ENCODE measurements around the gene BMP3.

BMP3 gene

GRCh38 chr4:81042578-81043365 is 12.3 kb downstream of the BMP3 start:
- no peak for DNase-seq

DNA sequence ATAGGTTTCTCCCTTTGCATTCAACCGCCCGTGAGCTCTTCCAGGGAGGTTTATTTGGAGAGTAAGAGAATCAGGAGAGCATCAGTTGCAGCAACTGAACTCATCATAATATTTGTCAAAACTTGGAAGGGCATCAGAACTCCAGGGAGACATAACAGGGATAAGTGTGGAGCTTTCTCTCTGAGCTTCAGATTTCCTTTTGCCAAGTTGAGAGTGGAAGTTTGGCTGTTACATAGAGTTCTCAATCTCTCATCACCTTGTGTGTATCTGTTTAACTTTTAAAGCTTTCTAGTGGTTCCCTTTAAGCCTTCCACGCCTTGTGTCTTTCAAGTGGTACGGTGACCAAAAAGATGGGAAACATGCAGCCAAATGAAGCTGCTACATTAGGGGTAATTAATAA is 18.8 kb downstream of the BMP3 start:
- DNase-seq, result no peak

- no peak for DNase-seq
Observed at GRCh38 chr4:81049907-81050306, 19.4 kb downstream of the BMP3 start.

DNA sequence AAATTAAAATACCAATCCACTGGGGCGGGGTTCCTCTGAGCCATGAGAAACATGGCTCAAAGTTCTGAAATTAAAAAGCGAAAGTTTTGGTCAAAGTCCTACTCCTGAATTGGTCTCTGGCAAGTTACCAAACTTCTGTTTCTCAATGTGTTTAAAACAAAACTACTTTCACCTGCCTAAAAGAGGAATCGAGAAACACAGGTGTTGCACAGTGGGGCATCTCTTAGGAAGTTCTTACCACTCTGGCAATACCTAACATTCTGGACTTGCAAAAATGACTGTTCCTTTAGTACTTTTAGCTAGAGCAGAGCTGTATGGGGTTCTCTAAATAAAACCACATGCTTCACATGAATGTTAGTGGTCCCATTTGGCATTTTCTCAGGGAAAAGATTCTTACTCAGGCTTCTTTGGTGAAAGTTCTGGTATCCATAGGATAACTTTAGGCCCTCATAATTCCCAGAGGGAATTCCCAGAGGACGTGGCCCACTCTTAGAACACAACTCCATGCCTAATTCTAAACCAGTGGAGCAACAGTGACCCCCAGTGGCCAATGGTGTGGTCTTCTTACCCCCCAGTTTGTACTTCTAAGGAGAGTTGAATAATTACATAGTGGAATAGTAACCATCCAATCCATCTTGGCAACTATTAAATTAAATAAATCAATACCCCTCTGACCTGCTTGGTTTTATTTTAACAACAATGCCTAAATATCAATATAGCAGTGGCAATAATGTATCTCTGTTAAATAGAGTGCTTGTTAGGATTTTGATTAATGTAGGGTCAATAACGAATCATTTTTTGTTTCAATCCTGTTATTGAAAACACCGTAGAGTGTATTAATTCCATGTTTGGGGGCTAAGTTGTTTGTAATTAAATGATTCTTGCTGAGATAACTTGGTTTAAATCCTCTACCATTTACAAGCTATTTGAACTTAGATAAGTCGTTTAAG is 21.9 kb downstream of the BMP3 start:
- DNase-seq, result peak; percentile 32 to 37

DNA sequence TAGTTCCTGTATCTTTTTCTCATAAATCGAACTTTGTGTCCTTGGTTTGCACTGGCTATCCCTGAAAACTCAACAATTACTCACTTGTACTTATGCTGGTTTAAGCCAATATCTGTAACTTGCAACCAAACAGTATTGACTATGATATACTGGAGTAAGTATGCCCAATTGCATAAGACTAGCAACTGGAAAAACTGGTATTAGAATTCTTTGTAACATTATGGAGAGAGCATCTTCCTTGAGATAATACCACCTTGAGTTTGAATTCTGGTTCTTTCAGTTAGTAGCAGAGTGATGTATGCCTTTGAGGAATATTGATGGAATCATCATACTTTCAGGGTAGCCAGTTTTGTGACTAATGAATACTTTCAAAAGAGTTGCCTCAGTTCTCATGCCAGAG is 28.1 kb downstream of the BMP3 start:
- DNase-seq, result no peak

DNA sequence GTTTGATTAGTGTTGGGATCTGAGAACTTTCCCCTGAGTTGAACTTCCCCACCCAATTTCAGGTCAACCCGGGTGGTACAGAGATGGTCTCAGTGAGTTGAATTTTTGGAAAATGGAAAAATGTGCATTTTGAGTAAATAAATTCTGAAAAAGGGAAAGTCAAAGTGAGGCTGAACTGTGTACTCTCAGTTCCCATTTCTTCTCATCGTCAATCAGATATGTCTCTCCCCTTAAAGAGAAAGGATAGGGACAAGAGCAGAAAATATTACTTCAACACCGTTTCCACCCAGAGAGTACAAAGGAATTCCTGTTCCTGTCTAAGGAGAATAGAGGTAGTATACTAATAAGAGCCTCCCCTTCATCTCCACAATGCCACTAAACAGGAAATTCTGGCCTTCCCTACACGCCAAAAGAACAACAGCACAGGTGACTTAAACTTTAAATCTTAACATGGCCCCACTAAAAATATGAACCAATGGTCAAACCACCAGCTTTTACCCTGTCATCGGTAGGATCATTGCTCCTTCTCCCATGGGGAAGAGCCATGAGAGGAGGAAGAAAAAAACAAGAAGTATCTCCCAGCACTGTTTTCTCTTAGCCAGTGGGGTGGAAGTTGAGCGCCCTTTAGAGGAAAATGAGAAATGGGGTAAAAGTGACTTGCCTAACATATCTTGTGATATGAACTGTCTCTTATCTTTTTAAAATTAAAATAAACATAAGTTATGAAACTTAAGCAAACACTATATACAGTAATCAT is 30.3 kb downstream of the BMP3 start:
- no peak for DNase-seq

GRCh38 chr4:81061344-81061730 is 30.8 kb downstream of the BMP3 start:
- DNase-seq, result no peak

GRCh38 chr4:81062001-81062400 is 31.5 kb downstream of the BMP3 start:
- DNase-seq, result no peak

- DNase-seq, result no peak
Observed at GRCh38 chr4:81065446-81065845, 34.9 kb downstream of the BMP3 start.

DNA sequence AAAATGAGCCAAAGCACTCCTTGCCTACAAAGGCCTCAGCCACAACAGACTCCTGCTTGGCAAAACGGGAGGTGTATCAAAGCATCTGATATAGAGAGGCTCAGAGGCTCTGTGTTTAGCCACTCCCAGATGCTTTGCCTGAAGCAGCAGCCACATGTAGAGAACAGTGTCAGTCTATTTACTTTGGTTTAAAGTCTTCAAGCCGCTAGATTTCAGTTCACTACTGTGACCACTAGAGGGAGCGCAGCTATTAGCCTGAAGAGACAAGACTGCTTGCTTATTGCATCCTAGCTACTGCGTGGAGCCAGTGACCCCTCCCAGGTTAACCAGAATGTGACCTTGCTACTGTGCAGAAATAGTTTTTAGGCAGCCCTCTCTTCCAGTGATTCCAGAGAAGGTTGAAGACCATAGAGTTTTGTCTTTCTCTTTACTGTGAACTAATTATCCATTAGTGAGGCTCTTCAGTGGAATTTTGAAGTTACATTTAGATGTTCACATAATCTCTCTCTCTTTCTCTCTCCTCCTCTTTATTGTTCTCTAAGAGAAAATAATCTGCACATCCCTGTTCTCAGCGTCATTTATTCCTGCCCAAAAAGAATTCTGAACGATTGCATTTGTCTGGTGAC is 39.3 kb downstream of the BMP3 start:
- DNase-seq, result peak; percentile 59 to 68

GRCh38 chr4:81071013-81071412 is 40.5 kb downstream of the BMP3 start:
- DNase-seq, result no peak

DNA sequence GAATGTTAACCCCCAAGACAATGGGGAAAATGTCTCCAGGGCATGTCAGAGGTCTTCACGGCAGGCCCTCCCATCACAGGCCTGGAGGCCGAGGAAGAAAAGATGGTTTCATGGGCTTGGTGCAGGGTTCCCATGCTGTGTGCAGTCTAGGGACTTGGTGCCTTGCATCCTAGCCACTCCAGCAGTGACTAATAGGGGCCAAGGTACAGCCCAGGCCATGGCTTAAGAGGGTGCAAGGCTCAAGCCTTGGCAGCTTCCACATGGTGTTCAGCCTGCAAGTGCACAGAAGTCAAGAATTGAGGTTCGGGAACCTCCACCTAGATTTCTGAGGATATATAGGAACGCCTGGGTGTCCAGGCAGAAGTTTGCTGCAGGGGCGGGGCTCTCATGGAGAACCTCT is 50.6 kb downstream of the BMP3 start:
- DNase-seq, result no peak

DNA sequence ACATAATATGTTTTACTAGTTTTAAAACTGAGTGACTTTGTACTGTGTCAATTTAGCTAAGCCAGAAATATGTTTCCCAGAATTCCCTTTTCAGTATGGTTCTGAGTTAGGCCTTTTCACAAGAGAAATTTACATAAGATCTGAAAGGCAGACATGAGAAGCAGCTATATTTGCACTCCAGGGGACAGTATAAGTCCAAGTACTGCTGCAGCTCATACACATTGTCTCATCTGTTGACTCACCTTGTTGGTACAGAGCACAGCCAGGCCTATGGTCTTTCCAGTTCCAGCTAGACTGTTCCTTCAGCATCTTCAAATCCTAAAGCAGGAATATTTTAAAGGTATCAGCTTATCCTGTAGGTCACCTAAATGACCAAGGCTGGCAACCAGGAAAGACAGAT is 53.5 kb downstream of the BMP3 start:
- no peak for DNase-seq

DNA sequence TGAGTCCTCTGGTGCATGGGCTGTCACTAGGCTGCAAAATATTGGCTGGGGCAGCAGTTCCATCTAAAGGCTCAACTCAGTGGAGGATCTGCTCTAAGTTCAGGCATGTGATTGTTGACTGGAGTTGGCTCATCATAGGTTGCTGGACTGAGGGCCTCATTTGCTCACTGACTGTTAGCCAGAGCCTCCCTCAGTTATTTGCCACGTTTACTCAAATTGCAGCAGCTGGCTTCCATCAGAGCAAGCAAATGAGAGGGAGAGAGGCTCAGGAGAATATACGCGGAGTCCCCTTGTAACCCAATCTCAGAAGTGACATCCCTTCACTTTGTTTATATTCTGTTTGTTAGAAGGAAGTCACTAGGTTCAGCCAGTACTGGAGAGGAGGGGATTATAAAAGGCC is 54.1 kb downstream of the BMP3 start:
- DNase-seq, result no peak

DNA sequence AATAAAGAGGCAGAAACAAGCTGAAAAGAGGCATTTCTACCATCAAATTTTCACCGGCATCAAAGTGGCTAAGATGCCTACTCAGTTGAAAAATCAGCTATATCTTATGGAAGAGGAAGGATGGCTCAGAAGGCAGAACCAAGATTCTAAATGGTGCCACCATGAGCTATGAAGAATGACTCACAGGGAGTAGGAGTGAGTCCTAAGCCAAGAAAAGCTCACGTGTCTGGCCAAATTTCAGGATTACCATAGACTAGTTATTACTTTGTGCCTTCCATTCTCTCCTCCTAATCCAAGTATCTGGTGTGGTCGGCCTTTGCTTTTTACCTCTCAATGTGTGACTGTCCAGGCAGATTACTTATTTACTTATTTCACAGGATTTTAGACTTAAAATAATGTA is 54.8 kb downstream of the BMP3 start:
- DNase-seq, result no peak

DNA sequence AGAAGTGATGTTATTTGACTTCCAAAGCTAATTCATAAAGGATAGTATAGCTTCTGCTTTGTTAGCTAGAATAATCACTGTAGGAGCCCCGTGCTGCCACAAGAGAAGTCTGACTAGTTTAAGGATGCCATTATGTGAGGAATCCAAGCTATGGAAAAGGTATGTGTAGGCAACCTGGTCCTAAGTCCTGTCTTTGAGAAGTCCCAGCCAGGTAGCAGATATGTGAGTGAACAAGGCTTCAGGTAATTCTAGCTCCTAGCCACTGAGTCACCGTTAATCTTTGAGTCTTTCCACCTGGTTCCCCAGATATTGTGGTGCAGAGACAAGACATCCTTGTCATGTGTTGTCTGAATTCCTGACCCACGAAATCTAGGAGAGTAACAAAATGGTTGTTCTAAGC is 55.5 kb downstream of the BMP3 start:
- no peak for DNase-seq

- no peak for DNase-seq
Observed at GRCh38 chr4:81093720-81094401, 63.4 kb downstream of the BMP3 start.

- no peak for DNase-seq
Observed at GRCh38 chr4:81095389-81095788, 64.9 kb downstream of the BMP3 start.

DNA sequence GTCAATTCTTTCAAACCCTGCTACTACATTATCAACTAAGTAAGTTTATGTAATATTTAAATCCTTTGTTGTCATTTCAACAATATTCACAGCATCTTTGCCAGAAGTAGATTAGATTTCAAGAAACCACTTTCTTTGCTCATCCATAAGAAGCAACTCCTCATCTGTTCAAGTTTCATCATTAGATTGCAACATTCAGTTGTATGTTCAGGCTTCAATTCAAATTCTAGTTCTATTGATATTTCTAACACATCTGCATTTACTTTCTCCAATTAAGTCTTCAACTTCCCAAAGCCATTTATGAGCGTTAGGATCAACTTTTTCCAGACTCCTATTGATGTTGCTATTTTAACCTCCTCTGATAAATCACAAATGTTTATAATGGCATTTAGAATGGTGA is 66.1 kb downstream of the BMP3 start:
- no peak for DNase-seq

- no peak for DNase-seq
Observed at GRCh38 chr4:81102107-81102506, 71.6 kb downstream of the BMP3 start.

DNA sequence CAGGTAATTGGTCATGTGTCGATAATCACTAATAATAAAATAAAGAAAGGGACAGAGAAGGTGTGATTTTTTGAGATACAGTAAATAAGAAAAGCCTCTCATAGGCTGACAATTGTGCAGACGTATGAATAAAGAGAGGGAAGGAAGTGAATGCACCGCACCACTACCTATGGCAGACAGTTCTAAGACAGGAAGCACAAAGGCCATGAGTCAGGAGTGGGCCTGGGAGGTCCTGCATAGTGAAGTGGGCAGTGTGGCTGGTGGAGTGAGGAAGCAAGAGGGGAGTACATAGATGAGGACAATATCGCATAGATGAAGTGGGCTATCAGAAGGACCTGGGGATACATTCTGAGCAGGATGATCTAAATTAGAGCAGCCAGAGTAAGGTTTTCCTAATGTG is 75.6 kb downstream of the BMP3 start:
- no peak for DNase-seq
